Heart left ventricle (tissue), 13 donors: ENCODE results near the gene ANP32E.

ENCODE experiments used
- POLR2A ChIP-seq, 2 donors: fragments of 450-650 bp; IDR thresholded peaks; one replicate each; pipeline ENCODE4 v1.6.1; 2017; ENCODE audit warnings: antibody characterized with exemption in 2 of 2, mild to moderate bottlenecking in 2 of 2, moderate library complexity in 2 of 2
- TF ChIP-seq, protein P1 (sequence below), 12 donors: fragments of 200-600 bp; sonication (generic) in 4 of 12; IDR thresholded peaks; one replicate each; pipeline versions ENCODE4 v1.5.0 to v1.8.0; 2018 to 2022; ENCODE audit warnings: antibody characterized with exemption in 12 of 12, mild to moderate bottlenecking in 5 of 12
- donor health status: ischemic (EF 13 %, LVEDD 7.1; RV severe dilation, severe dysfunction).
- donor health status: DM: no; HTN: yes; CAD: no.
- donor health status: DM: no; HTN: no; CAD: no.
- donor health status: ischemic (EF 25% LVEDD 6.9; RV normal size, moderate dysfunction).
- donor health status: ischemic (EF 25% LVEDD 5.7; RV mildly dilated, moderate dysfunction).
- donor health status: ischemic (EF 35%, LVEDD 5.7; RV mildly dilated, moderate dysfunction).
- donor health status: nonischemic (EF 11% LVEDD 7.7; RV severe dilation, severe dysfunction).
- donor health status: DM: yes; HTN: yes; CAD: no.
- donor health status: PGD.
- donor health status: ischemic (EF 29% LVEDD 5.4; RV normal size, mild dysfunction).
- donor health status: nonischemic (EF 23%, LVEDD 6.1; RV moderate dilation, normal function).

DNA sequence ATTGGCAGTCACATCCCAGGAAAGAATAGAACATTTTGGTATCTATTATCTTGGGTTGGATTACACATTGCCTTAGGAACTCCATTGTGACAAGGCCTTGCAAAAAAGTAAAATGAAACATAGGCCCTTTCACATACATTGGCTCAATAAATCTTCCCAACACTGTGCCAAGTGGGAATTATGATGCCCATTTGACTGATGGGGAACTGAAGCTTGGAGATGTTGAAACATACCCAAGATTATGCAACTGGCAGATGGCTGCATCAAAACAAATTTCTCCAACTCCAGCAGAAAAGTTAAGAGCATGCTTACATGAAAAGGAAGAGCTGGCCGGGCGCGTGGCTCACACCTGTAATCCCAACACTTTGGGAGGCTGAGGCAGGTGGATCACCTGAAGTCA, 59.3 kb downstream of the ANP32E start:
- TF ChIP-seq, protein P1, sequence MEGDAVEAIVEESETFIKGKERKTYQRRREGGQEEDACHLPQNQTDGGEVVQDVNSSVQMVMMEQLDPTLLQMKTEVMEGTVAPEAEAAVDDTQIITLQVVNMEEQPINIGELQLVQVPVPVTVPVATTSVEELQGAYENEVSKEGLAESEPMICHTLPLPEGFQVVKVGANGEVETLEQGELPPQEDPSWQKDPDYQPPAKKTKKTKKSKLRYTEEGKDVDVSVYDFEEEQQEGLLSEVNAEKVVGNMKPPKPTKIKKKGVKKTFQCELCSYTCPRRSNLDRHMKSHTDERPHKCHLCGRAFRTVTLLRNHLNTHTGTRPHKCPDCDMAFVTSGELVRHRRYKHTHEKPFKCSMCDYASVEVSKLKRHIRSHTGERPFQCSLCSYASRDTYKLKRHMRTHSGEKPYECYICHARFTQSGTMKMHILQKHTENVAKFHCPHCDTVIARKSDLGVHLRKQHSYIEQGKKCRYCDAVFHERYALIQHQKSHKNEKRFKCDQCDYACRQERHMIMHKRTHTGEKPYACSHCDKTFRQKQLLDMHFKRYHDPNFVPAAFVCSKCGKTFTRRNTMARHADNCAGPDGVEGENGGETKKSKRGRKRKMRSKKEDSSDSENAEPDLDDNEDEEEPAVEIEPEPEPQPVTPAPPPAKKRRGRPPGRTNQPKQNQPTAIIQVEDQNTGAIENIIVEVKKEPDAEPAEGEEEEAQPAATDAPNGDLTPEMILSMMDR (IDR thresholded peaks at IDR 0.05), result no peak
- TF ChIP-seq POLR2A (IDR thresholded peaks at IDR 0.05), result no peak
